ENCODE measurements around the gene FSD1.
A peak's percentile ranks its signal among the peaks of the same experiment; 100 is the strongest.

Gene FSD1

DNA sequence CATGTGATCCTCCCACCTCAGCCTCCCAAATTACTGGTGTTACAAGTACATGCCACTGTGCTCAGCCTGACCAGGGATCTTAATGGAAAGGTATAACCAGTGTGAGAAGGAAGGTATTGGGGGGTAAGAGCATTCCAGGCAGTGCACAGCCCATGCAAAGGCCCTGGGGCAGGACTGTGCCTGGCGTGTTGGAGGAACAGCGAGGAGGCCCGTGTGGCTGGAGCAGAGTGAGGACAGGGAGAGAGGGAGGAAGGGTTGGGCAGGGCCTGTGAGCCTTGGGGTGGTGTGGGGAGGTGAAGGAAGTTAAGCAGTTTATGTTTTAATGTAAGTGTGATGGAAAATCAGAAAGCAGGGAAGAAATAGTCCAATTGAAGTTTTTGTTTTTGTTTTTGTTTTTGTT, 3.8 kb upstream of the FSD1 start:
- Histone ChIP-seq H3K36me3 (no peaks in the 10 kb centered on the region), H3K9me3 (no peaks in the 10 kb centered on the region), H3K4me1 (peaks cover 11% of the 10 kb centered on the region), H3K4me3 (ENCODE audit: low read depth, low read length) (no peak overlapping the region), H3K27me3 (no peaks in the 10 kb centered on the region)
- DNase-seq, result no peak
- TF ChIP-seq, protein P1, sequence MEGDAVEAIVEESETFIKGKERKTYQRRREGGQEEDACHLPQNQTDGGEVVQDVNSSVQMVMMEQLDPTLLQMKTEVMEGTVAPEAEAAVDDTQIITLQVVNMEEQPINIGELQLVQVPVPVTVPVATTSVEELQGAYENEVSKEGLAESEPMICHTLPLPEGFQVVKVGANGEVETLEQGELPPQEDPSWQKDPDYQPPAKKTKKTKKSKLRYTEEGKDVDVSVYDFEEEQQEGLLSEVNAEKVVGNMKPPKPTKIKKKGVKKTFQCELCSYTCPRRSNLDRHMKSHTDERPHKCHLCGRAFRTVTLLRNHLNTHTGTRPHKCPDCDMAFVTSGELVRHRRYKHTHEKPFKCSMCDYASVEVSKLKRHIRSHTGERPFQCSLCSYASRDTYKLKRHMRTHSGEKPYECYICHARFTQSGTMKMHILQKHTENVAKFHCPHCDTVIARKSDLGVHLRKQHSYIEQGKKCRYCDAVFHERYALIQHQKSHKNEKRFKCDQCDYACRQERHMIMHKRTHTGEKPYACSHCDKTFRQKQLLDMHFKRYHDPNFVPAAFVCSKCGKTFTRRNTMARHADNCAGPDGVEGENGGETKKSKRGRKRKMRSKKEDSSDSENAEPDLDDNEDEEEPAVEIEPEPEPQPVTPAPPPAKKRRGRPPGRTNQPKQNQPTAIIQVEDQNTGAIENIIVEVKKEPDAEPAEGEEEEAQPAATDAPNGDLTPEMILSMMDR (IDR thresholded peaks at IDR 0.05; ENCODE audit: low read depth, low read length), result no peak

DNA sequence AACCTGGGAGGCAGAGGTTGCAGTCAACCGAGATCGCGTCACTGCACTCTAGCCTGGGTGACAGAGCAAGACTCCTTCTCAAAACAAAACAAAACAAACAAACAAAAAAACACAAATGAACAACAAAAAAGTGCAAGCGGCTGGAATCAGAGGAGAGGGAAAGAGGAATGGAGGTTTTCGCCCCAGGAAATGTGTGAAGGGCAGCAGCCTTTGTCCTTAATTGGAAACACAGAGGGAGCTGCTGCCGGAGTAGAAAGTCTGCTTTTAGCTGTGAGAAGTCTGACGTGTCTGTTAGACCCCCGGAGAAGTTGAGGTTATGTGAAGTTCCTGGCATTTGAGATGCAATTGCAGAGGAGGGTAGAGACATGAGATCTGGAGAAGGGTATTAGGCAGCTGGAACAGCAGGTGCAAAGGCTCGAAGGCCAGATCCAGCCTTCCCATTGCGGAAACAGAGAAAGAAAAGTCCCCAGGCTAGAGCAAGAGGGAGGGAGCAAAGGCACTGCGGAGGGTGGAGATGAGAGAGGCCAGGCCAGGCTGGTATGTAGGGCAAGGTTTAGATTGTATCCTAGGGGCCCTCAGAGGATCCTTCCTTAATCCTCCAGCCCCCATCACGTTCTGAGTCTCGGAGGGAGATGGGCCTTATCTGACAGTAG, 2.7 kb upstream of the FSD1 start:
- Histone ChIP-seq H3K4me3 (ENCODE audit: low read depth, low read length) (no peak overlapping the region), H3K36me3 (peaks cover 8% of the 10 kb centered on the region; the same call in 1 of the 2 replicates), H3K27me3 (no peaks in the 10 kb centered on the region), H3K9me3 (no peaks in the 10 kb centered on the region), H3K4me1 (peaks cover 8% of the 10 kb centered on the region)
- TF ChIP-seq, protein P1 (IDR thresholded peaks at IDR 0.05; ENCODE audit: low read depth, low read length), result no peak
- peak; percentile 56 for DNase-seq

DNA sequence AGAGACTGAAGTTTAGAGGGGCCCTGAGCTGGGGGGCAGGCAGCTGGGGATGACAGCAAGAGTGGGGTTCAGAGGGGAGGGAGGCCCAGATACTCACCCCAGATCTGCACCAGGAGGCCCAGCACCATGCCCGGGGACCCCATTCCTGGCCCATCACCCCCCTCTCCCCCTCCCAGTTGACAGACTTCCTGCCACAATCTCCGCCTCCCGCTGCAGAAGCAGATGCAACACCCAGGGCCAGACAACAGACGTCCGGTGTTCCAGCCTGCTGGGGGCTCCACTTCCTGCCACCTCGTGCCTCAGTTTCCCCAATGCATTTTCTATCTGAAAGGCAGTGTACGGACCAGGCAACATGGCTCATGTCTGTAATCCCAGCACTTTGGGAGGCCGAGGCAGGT, 2.2 kb upstream of the FSD1 start, which contains the start of gene TMIGD2:
TMIGD2 (minus strand) TSS at position 147 of the 398 bp plus-strand sequence; CDS start at position 143, 4 bp downstream.
- no peak within 1 kb of the TSS for H3K4me3 ChIP-seq (ENCODE audit: low read depth, low read length)
- no peaks in the 10 kb centered on the region for H3K27me3 ChIP-seq
- no peaks in the 10 kb centered on the region for H3K9me3 ChIP-seq
- H3K4me1 ChIP-seq, result peaks cover 7% of the 10 kb centered on the region
- DNase-seq, result no peak
- TF ChIP-seq, protein P1 (IDR thresholded peaks at IDR 0.05; ENCODE audit: low read depth, low read length), result no peak
- peaks cover 13% of the 10 kb centered on the region; the same call in 1 of the 2 replicates for H3K36me3 ChIP-seq

DNA sequence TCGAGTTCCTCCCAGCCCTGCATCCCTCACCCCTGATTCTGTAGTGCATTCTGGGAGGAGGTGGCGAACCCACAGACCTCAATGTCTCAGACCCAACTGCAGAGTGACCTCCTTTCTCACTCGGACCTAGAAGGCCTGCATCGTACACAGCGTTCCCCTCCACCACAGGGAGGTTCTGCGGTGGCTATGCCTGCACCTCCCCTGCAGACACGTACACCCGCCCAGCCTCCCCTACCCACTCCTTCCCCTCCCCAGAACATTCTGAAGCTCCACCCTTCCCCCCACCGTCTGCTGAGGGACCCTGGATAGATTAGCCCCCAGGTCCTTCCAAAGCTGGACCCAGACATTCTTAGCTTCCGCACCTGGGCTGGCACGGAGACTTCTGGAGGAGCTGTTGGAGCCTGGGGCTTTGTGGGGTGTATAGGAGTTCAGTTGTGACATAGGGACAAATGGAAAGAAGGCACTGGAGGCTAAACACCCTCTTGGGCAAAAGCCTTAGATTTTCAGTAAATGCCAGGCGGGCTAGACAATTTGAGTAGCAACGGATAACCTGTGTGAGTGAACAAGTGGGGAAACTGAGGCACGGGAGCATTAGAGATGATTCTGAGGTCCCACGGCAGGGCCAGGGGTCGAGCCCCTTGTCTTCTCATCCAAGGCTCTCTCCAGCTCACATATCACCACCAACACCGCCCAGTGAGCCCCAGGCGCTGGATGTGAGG, 420 bp upstream of the FSD1 start:
- TF ChIP-seq, protein P1 (IDR thresholded peaks at IDR 0.05; ENCODE audit: low read depth, low read length), result no peak
- no peak overlapping the region; the same call in 1 of the 2 replicates for H3K4me3 ChIP-seq (ENCODE audit: low read depth, low read length)

DNA sequence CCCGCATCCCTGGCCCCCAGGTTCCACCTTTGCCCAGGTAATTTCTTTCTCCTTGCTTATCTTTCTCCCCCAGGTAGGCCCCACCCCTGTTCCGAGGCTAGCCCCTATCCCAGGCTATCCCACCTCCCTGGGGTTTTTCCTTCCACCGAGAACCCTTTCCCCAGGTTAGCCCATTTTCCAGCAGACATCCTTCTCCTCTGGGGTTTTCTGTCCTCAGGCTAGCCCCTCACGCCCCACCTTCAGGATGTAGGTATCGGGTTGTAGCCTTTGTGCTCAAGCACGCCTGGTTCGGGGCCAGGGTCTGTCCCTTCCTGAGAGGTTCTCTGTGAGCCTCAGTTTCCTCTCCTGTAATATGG, 837 bp downstream of the FSD1 start:
- Histone ChIP-seq H3K4me3 (ENCODE audit: low read depth, low read length) (peak overlapping the region; percentile 41), H3K4me1 (peaks cover 7% of the 10 kb centered on the region), H3K9me3 (no peaks in the 10 kb centered on the region), H3K36me3 (peaks cover 35% of the 10 kb centered on the region), H3K27me3 (no peaks in the 10 kb centered on the region)
- TF ChIP-seq, protein P1 (IDR thresholded peaks at IDR 0.05; ENCODE audit: low read depth, low read length), result no peak
- DNase-seq, result no peak

More for the DNA sequence above, 420 bp upstream of the FSD1 start:
- Histone ChIP-seq H3K36me3 (peaks cover 26% of the 10 kb centered on the region), H3K27me3 (no peaks in the 10 kb centered on the region), H3K9me3 (no peaks in the 10 kb centered on the region), H3K4me1 (peaks cover 7% of the 10 kb centered on the region)
- no peak for DNase-seq

DNA sequence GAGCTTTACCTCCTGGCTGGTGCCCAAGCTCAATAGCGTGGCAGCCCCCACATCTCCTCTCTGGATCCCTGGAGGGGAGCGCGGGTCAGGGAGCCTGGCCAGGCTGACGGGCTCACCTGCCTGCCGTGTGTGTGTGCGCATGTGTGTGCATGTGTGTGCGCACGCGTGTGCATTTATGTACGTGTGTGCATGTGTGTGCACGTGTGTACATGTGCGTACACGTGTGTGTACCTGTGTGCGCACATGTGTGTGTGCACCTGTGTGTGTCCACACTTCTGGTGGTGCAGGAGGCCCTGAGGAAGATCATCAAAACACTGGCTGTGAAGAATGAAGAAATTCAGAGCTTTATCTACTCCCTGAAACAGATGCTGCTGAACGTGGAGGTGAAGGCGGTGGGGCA, 1.3 kb downstream of the FSD1 start:
- no peaks in the 10 kb centered on the region for H3K27me3 ChIP-seq
- DNase-seq, result no peak
- H3K4me1 ChIP-seq, result peaks cover 7% of the 10 kb centered on the region
- TF ChIP-seq, protein P1 (IDR thresholded peaks at IDR 0.05; ENCODE audit: low read depth, low read length), result no peak
- no peaks in the 10 kb centered on the region for H3K9me3 ChIP-seq
- no peak overlapping the region; the same call in 1 of the 2 replicates for H3K4me3 ChIP-seq (ENCODE audit: low read depth, low read length)
- H3K36me3 ChIP-seq, result peaks cover 39% of the 10 kb centered on the region

Measured in BE2C (cell line).